Muscle of leg (tissue), 16 donors: ENCODE results near the gene LCE6A. TPM values are rescaled to one million over a fixed set of nuclear protein-coding genes. Genes with fewer than 3 reads are reported as not detected.

ENCODE experiments used
- DNase-seq: peaks from one replicate; pipeline ENCODE4 v3.0.0; 2013
- H3K27ac ChIP-seq: one replicate; pipeline ENCODE4 v1.5.1; 2013; ENCODE audit warnings: mild to moderate bottlenecking, low read length, control low read depth
- H3K27me3 ChIP-seq: one replicate; pipeline ENCODE4 v1.6.1; 2013; ENCODE audit warnings: low read length; ENCODE audit not compliant: control insufficient read depth, insufficient read depth
- H3K36me3 ChIP-seq: one replicate; pipeline ENCODE4 v1.6.1; 2013; ENCODE audit warnings: low read length; ENCODE audit not compliant: control insufficient read depth, insufficient read depth
- H3K4me1 ChIP-seq: one replicate; pipeline ENCODE4 v1.6.1; 2013; ENCODE audit warnings: low read length; ENCODE audit not compliant: control insufficient read depth, insufficient read depth
- H3K4me3 ChIP-seq: one replicate; pipeline ENCODE4 v1.5.1; 2013; ENCODE audit warnings: low read length, control low read depth
- H3K9me3 ChIP-seq: replicated peaks from 2 replicates; pipeline ENCODE4 v1.6.1; 2013; ENCODE audit warnings: low read depth, low read length; ENCODE audit not compliant: control insufficient read depth
- WGBS: methylation state at CpG from one replicate; pipeline ENCODE4 v1.1.5; 2013; ENCODE audit warnings: missing lambda C conversion rate; ENCODE audit not compliant: insufficient coverage; 5-methylcytosine and 5-hydroxymethylcytosine counted together
- long read RNA-seq, 11 donors: transcript quantifications; one replicate each; lab custom pipeline, GENCODE V29; 2026
- polyA plus RNA-seq, 8 donors: library from polyadenylated mRNA; unstranded; fragments of 120-200 nt; gene quantifications; one replicate each; pipeline versions ENCODE4 v1.2.1 to v1.2.3, GENCODE V29; 2013; ENCODE audit warnings: inconsistent platforms in 1 of 8, low replicate concordance in 1 of 8; ENCODE audit not compliant: insufficient read length in 8 of 8, insufficient read depth in 1 of 8
- total RNA-seq: library from RNA; stranded (reverse); fragments of 120-200 nt; gene quantifications from one replicate; pipeline ENCODE4 v1.2.4, GENCODE V29; 2013

The LCE6A gene, protein sequence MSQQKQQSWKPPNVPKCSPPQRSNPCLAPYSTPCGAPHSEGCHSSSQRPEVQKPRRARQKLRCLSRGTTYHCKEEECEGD
- total RNA-seq: not detected
- polyA plus RNA-seq: not detected
- long read RNA-seq, donor 1: 0 reads
- long read RNA-seq, donor 2: 0 reads
- long read RNA-seq, donor 3: 0 reads
- long read RNA-seq, donor 4: 0 reads
- long read RNA-seq, donor 5: 0 reads
- long read RNA-seq, donor 6: 0 reads
- long read RNA-seq, donor 7: 0 reads
- long read RNA-seq, donor 8: 0 reads
- long read RNA-seq, donor 9: 0 reads
- long read RNA-seq, donor 10: 0 reads
- long read RNA-seq, donor 11: 0 reads

DNA sequence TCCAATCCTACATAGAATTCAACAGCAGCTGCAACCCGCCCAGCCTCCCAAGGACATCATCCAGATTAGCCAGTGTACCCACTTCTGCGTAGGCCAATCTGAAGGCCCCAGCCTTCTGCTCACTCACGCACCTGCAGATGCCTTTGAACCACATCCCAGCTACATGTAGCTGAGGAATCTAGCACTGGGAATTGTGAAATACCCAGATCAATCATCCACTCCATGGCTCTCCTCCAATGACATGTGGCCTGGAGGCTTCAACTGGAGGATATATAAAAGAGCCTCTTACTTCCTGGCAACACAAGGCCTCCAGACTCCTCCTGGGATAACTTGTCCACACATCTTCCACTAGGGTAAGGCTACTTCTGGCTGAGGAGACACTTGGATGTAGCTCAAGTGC, at the start of gene LCE6A:
Gene LCE6A (plus strand): TSS at position 301 of the 400 bp plus-strand sequence. CDS start 665 bp downstream, outside the sequence.
- Histone ChIP-seq H3K27me3 (no peaks in the 10 kb centered on the region), H3K36me3 (no peaks in the 10 kb centered on the region), H3K4me3 (no peak within 1 kb of the TSS), H3K27ac (no peak within 1 kb of the TSS), H3K4me1 (no peaks in the 10 kb centered on the region), H3K9me3 (no peaks in the 10 kb centered on the region)
- WGBS: 62% methylated on average over 2 of the region's 3 CpGs
- DNase-seq: no peak

DNA sequence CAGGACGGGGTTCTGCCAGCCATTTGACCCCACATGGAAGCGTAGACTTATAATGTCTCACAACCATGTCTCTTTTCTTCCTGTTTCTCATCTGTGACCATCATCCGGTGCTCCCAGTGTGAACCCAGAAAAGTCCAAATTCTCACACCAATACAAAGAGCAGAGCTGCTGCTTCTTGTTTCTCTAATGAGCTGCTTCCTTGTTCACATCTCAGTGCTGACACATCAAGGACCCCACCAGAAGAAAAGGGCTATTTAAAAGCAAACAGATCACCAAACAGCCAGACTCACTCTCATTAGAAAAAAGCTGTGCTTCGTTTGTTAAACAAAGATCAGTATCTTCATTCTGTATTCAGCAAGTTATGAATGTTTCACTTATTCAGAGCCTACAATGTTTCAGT, 47.0 kb upstream of the LCE6A start:
- Histone ChIP-seq H3K9me3 (no peaks in the 10 kb centered on the region), H3K27me3 (no peaks in the 10 kb centered on the region), H3K27ac (no peak overlapping the region), H3K36me3 (no peaks in the 10 kb centered on the region), H3K4me3 (no peak overlapping the region), H3K4me1 (no peaks in the 10 kb centered on the region)
- no peak for DNase-seq
- WGBS: 75% methylated on average over 2 of the region's 4 CpGs

DNA sequence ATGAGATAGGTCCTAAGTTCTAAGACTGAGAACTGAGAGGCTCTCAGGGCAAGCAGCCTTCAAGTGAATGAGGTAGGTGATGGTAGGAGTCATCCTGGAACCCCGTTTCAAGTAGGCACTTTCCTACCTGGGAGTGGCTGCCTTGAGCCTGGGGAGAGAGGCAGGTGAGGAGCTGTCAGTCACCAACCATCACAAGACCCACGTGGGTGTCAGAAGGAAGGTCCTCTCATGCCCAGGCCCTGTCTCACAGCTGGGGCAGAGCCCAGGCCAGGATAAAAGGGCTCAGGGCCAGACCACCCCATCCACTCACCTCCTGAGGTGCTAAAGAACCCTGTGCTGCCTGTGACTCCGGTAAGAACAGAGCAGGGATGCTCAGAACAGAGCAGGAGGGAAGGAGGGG, 46.2 kb upstream of the LCE6A start, which contains the start of gene LCE1D:
Gene LCE1D (plus strand): TSS at position 301 of the 400 bp plus-strand sequence. CDS start 1,074 bp downstream, outside the sequence.
- H3K27me3 ChIP-seq: no peaks in the 10 kb centered on the region
- H3K9me3 ChIP-seq: no peaks in the 10 kb centered on the region
- whole genome bisulfite sequencing: 25% methylated on average over 1 of the region's 3 CpGs
- H3K36me3 ChIP-seq: no peaks in the 10 kb centered on the region
- no peak within 1 kb of the TSS for H3K4me3 ChIP-seq
- H3K4me1 ChIP-seq: no peaks in the 10 kb centered on the region
- H3K27ac ChIP-seq: no peak within 1 kb of the TSS
- DNase-seq: no peak

DNA sequence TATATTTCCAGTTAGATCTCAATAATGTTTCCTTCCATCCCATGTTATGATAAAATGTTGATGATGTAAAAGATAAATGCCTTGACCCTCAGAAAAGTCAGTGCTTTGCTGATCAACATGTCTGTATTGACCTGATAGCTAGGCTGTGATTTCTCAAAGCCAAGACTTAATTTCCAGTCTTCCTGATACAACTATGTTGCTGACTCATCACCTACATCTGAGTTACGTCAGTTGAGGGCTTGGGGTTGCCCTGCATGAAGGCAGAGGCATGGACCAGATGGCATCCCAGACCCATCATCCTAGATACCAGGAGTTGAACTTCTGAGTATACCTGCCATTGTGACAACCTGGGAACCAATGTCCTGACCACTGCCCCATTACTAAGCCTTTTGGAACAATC, 41.3 kb upstream of the LCE6A start:
- 86% methylated on average over 1 of the region's 1 CpG for WGBS
- H3K27me3 ChIP-seq: no peaks in the 10 kb centered on the region

DNA sequence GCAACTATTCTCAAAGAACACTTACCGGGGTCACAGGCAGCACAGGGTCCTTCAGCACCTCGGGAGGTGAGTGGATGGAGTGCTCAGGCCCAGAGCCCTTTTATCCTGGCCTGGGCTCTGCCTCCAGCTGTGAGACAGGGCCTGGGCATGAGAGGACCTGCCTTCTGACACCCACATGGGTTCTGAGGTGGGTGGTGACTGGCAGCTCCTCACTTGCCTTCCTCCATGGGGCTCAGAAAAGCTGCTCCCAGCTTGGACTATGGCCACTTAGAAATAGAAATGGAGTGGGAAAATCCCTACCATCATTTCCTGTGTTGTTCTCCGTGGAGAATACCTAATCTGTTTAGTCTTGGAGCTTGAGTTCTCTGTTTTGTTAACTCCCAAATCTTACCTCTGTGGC, 36.1 kb upstream of the LCE6A start, which contains the start of gene LCE1C:
Gene LCE1C (minus strand): TSS at position 76 of the 400 bp plus-strand sequence. CDS start 1,173 bp downstream, outside the sequence.
- no peak for DNase-seq
- no peaks in the 10 kb centered on the region for H3K36me3 ChIP-seq
- WGBS: no CpG with 5 or more reads among the region's 3 CpGs
- H3K4me1 ChIP-seq: no peaks in the 10 kb centered on the region
- H3K27me3 ChIP-seq: no peaks in the 10 kb centered on the region
- no peak within 1 kb of the TSS for H3K4me3 ChIP-seq
- no peaks in the 10 kb centered on the region for H3K9me3 ChIP-seq
- no peak within 1 kb of the TSS for H3K27ac ChIP-seq

More for the DNA sequence above, 41.3 kb upstream of the LCE6A start:
- no peak overlapping the region for H3K27ac ChIP-seq
- H3K4me3 ChIP-seq: no peak overlapping the region
- H3K9me3 ChIP-seq: no peaks in the 10 kb centered on the region
- DNase-seq: no peak
- H3K36me3 ChIP-seq: no peaks in the 10 kb centered on the region
- no peaks in the 10 kb centered on the region for H3K4me1 ChIP-seq

DNA sequence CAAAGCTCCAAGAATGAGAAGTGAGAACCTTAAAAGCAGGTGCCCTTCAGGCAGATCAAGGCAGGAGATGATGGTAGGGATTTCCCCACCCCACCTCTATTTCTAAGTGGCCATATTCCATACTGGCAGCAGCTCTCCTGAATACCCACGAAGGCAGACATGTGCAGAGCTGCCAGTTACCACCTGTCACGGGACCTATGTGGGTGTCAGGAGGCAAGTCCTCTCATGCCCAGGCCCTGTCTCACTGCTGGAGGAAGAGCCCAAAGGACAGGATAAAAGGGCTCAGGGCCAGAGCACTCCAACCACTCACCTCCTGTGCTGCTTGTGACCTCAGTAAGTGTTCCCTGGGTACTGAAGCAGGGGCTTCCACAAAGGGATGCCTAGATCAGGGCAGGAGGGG, 31.6 kb upstream of the LCE6A start:
- Histone ChIP-seq H3K4me1 (no peaks in the 10 kb centered on the region), H3K4me3 (no peak overlapping the region), H3K27ac (no peak overlapping the region), H3K36me3 (no peaks in the 10 kb centered on the region), H3K9me3 (no peaks in the 10 kb centered on the region), H3K27me3 (no peaks in the 10 kb centered on the region)
- 75% methylated on average over 2 of the region's 2 CpGs for WGBS
- no peak for DNase-seq

DNA sequence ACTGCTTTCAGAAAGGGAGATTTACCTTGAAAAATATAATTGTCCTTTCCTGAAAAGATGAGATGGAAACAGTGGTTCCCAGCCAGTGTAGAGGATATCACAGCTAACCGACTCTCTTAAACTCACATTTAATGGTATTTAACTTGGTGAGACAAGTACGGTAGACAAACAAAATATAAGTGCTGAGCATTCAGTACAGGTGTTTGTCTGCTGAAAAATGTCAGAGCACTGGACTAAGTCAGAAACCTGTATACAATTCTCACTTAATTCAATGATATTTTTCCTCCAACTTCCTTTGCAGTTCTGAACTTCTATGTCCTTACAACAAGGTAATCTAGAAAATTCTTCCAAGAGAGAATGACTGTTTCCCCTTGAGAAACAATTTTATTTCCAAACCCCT, 31.0 kb upstream of the LCE6A start, which contains the start of gene LCE1B:
Gene LCE1B (plus strand): TSS at position 301 of the 400 bp plus-strand sequence. CDS start 476 bp downstream, outside the sequence.
- Histone ChIP-seq H3K9me3 (no peaks in the 10 kb centered on the region), H3K27me3 (no peaks in the 10 kb centered on the region), H3K36me3 (no peaks in the 10 kb centered on the region), H3K4me3 (no peak within 1 kb of the TSS), H3K4me1 (no peaks in the 10 kb centered on the region), H3K27ac (no peak within 1 kb of the TSS)
- DNase-seq: no peak
- WGBS: no CpG with 5 or more reads among the region's 2 CpGs

DNA sequence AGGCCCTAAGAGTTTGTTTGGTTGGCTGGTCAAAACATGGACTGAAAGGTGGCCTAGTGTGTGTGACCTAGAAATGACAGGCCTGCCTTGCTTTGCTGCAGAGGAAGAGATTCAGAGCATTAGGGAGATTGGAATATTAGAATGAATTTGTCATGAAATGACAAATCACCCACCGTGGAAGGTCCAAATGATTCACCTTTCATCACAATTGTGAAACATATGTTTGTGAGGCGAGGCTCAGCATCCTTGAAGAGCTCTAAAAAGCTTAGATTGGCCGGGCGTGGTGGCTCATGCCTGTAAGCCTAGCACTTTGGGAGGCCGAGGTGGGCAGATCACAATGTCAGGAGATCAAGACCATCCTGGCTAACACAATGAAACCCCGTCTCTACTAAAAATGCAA, 25.3 kb upstream of the LCE6A start:
- no peak overlapping the region for H3K4me3 ChIP-seq
- no peak overlapping the region for H3K27ac ChIP-seq
- DNase-seq: no peak
- no peaks in the 10 kb centered on the region for H3K4me1 ChIP-seq
- no peaks in the 10 kb centered on the region for H3K9me3 ChIP-seq
- 80% methylated on average over 4 of the region's 6 CpGs for WGBS
- no peaks in the 10 kb centered on the region for H3K36me3 ChIP-seq
- H3K27me3 ChIP-seq: no peaks in the 10 kb centered on the region

DNA sequence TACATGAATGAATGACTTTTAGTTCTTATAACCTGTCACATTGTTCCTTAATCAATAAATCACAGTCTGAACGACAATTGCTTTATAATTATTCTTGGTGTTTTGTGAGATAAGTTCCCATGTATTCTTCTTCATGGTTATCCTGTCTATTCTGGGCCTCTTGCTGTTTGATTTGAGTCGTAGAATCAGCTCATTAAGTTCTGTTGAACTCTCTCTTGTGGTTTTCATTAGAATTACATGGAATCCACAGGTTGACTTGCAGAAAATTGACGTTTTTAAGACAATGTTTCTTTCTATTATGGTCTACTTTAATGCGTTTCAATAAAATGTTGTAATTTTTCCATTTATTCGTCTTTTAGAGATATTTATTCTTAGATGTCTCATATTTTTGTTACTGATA, 19.4 kb upstream of the LCE6A start:
- no CpG with 5 or more reads among the region's 5 CpGs for WGBS
- Histone ChIP-seq H3K4me1 (no peaks in the 10 kb centered on the region), H3K9me3 (no peaks in the 10 kb centered on the region), H3K4me3 (no peak overlapping the region), H3K36me3 (no peaks in the 10 kb centered on the region), H3K27me3 (peaks cover 2% of the 10 kb centered on the region), H3K27ac (no peak overlapping the region)
- DNase-seq: no peak

DNA sequence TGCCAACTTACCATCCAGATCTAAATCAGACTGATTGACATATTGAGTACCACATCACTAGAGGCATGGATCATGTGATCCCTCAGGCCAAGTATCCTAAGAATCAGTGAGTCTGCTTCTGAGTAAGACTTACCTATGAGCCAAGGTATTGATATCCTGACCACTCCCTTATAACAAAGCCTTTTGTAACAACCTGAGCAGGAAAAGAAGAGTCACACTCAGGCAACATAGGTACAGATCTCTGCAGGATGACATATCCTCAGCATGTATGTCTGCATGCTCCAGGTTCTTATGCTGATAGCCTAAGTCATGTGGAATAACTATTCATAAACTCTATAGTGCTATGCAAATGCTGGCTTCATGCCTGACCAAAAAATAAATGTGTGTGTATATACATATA, 17.7 kb upstream of the LCE6A start:
- no peak for DNase-seq
- peaks cover 2% of the 10 kb centered on the region for H3K27me3 ChIP-seq
- H3K27ac ChIP-seq: no peak overlapping the region
- H3K4me1 ChIP-seq: no peaks in the 10 kb centered on the region
- H3K9me3 ChIP-seq: no peaks in the 10 kb centered on the region
- no peak overlapping the region for H3K4me3 ChIP-seq
- no peaks in the 10 kb centered on the region for H3K36me3 ChIP-seq
